GM18858 (cell line): ENCODE results near the gene TMEM214.

Experiments used
- ATAC-seq: cut with Tn5 transposase; IDR thresholded peaks from one replicate; pipeline ENCODE4 v1.9.1; 2021; ENCODE audit not compliant: unreplicated experiment

The TMEM214 gene

DNA sequence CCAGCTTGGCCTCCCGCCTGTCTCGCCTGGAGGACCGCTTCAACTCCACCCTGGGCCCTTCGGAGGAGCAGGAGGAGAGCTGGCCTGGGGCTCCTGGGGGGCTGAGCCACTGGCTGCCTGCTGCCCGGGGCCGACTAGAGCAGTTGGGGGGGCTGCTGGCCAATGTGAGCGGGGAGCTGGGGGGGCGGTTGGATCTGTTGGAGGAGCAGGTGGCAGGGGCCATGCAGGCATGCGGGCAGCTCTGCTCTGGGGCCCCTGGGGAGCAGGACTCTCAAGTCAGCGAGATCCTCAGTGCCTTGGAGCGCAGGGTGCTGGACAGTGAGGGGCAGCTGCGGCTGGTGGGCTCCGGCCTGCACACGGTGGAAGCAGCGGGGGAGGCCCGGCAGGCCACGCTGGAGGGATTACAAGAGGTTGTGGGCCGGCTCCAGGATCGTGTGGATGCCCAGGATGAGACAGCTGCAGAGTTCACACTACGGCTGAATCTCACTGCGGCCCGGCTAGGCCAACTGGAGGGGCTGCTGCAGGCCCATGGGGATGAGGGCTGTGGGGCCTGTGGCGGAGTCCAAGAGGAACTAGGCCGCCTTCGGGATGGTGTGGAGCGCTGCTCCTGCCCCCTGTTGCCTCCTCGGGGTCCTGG, 50.1 kb downstream of the TMEM214 start:
- no peak for ATAC-seq

DNA sequence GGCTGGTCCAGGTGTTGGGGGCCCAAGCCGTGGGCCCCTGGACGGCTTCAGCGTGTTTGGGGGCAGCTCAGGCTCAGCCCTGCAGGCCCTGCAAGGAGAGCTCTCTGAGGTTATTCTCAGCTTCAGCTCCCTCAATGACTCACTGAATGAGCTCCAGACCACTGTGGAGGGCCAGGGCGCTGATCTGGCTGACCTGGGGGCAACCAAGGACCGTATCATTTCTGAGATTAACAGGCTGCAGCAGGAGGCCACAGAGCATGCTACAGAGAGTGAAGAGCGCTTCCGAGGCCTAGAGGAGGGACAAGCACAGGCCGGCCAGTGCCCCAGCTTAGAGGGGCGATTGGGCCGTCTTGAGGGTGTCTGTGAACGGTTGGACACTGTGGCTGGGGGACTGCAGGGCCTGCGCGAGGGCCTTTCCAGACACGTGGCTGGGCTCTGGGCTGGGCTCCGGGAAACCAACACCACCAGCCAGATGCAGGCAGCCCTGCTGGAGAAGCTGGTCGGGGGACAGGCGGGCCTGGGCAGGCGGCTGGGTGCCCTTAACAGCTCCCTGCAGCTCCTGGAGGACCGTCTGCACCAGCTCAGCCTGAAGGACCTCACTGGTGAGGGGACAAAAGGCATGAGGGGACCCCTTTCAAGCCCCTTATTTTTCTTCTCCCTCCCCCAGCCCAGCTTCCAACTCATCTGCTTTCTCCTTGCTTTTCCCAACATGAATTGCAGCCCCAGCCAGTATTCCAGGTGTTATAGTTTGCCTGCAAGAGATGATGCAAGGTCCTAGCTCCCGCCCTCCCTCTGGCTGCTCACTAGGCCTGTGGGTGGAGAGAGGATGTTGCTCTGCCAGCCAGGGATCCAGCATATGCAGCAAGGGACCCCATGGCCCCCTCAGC, 50.9 kb downstream of the TMEM214 start:
- ATAC-seq, result no peak

DNA sequence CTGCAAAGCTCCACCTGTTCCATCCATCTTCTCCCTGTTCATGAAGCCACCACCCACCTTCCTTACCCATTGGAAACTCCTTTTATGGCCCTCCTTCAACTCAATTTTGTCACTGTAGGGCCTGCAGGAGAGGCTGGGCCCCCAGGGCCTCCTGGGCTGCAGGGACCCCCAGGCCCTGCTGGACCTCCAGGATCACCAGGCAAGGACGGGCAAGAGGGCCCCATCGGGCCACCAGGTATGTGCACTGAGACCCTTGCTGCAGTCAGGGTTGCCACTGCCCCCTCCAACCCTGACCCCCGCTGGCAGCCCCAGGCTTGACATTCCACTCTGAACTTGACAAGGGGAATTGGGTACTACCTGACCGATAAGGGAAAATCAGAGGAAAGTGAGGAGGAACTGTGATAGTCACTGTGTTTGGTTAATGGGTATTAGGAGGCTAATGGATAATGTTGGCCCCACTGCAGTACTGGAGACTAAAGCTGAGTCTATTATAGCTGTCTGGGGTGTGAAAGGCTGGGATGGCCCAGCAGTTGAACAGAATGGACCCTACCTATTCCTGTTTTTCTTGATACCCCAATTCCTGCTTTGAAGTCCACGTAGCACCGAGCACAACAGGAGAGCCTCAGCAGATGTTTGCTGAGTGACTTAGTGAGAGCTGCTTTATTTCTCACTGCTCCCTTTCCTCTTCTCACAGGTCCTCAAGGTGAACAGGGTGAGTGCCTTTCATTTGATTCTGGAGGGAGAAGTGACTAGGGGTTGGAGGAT, 51.7 kb downstream of the TMEM214 start:
- no peak for ATAC-seq

DNA sequence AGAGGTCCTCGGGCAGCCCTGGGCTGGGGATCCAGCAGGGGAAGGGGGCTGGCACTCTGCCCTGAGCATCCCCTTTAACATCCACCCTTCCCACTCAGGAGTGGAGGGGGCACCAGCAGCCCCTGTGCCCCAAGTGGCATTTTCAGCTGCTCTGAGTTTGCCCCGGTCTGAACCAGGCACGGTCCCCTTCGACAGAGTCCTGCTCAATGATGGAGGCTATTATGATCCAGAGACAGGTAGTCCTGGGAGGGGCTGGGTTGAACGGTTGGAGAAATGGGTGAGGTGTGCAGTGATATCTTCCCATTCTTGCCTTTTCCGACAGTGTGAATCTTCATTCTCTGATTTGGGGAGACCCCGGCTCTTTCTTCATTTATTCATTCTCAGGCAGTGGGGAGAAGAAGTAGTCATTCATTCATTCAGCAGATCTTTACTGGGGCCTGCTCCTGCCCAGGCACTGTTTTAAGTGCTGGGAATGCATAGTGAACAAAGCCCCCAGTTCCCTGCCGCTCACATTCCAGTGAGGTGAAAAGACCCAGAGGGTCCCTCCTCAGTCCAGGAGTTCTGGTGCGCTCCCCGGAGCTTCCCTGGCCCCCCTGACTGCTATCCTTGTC, 52.4 kb downstream of the TMEM214 start:
- ATAC-seq, result no peak

DNA sequence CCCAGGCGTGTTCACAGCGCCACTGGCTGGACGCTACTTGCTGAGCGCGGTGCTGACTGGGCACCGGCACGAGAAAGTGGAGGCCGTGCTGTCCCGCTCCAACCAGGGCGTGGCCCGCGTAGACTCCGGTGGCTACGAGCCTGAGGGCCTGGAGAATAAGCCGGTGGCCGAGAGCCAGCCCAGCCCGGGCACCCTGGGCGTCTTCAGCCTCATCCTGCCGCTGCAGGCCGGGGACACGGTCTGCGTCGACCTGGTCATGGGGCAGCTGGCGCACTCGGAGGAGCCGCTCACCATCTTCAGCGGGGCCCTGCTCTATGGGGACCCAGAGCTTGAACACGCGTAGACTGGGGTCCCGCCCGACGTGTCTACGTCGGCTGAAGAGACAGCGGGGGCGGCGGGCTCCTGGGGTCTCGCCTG, 52.9 kb downstream of the TMEM214 start:
- no peak for ATAC-seq

DNA sequence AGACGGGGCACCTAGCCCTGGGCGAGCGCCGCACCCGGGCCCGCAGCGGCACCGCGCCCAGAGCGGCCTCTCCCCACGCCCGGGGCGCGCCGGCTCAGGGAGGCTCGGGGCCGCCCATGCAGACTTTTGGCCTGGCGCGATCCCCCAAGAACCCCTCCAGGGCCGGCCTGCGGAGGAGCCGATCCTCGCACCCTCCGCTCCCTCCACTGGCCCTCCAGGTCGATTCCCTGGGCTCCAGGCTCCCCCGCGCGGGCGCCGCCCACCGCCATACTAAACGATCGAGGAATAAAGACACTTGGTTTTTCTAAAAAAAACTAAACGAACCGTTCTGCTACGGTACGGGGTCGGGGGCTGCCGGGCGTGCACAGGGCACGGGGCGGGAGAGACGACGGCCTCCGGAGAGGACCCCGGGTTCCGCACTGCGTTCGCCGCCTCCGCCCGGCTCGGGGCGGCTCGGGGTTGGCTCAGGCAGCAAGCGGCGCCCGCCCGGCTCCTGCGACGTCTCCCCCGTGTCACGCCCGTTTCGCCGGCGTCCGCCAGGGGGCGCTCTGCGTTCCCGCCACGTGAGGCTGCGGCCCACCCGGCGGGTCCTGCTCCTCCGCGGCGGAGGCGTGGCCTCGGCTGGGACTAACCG, 53.4 kb downstream of the TMEM214 start:
- ATAC-seq, result peak; percentile 75

DNA sequence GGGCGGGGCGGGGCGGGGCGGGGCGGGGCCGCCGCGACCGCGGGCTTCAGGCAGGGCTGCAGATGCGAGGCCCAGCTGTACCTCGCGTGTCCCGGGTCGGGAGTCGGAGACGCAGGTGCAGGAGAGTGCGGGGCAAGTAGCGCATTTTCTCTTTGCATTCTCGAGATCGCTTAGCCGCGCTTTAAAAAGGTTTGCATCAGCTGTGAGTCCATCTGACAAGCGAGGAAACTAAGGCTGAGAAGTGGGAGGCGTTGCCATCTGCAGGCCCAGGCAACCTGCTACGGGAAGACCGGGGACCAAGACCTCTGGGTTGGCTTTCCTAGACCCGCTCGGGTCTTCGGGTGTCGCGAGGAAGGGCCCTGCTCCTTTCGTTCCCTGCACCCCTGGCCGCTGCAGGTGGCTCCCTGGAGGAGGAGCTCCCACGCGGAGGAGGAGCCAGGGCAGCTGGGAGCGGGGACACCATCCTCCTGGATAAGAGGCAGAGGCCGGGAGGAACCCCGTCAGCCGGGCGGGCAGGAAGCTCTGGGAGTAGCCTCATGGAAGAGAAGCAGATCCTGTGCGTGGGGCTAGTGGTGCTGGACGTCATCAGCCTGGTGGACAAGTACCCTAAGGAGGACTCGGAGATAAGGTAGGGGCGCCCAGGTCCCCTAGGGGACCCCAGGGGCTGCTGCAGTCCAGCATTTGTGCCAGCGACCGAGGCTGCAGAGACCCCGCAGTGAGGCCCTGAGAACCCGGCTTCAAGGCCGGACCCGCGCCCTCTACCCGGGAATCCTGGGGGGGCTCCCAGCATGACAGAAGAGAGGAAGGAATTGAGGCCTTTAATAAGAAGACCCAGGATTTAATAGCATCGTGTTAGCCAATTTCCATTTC, 54.2 kb downstream of the TMEM214 start, which contains the start of gene KHK:
TSS of gene KHK (plus strand) at position 49 of the 870 bp plus-strand sequence. CDS start at position 537, 488 bp downstream.
- ATAC-seq, result no peak

DNA sequence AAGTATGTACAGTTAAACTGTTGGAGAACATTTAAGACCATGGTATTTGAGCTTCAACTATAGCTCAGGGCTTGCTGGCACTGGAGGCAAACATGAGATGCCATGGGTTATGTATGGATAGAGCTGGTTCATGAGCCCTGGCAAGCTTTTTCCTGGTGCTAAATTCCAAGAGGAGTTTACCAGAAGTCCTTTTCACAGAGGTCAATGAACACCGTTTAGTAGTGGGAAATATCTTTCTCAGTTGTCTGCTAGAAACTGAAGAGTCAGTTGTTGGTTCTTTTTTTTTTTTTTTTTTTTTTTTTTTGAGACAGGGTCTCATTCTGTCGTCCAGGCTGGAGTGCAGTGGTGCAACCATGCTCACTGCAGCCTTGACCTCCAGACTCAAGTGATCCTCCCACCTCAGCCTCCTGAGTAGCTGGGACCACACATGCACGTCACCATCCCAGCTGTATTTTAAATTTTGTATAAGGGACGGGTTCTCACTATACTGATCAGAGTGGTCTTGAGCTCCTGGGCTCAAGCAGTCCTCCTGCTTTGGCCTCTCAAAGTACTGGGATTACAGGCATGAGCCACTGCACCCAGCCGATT, 55.2 kb downstream of the TMEM214 start:
- no peak for ATAC-seq

DNA sequence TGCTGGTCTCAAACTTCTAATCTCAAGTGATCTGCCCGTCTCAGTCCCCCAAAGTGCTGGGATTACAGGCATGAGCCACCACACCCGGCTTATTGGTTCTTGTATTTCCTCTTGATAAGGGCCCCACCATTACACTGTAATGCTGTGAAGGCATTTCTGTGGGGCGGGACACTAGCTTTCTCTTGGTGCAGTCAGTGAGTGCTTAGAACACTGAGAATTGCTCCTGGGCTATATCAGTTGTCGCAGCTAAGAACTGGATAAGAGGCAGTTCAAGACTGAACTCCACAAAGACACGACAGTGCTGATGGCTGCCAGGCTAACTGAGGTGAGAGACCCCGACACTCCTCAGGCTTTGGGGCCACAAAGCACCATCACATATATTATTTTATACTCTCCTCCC, 55.9 kb downstream of the TMEM214 start:
- ATAC-seq, result no peak

DNA sequence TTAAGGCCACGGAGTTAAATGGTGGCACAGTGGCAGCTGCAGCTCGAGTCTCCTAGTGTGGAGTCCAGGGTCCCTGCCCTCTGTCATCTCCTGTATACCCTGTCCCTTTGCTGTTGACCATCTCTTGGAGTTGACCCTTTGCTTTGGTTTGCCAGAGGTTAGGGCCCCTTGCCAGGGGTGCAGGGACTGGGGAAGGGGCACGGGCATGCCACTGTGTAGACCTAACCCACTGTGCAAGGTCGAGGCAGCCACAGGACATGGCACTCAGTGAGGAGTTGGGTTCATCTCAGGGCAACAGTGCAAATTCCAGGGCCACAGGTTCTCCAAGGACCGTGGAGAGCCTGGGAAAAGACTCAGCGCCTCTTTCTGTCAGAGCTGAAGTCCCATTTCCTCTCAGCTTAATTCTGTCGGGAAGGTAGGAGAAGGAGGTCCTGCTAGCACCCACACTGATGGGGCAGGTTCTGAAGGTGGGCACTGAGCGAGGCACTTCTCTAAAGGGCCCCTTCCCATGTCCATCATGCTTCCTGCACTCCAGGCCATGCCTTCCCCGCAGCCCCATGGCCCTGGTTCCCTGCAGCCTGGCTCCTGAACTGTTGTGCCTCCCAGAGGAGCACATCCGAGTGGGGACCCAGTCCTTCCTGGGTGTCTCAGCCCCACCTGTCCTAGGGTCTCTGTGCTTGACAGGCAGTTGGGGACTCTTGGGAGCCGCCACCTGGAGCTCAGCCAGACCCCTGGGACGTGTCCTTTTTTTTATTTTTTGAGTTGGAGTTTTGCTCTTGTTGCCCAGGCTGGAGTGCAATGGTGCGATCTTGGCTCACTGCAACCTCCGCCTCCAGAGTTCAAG, 56.6 kb downstream of the TMEM214 start:
- ATAC-seq, result no peak
